GM12873 (cell line): Measurements from ENCODE around the gene SND1.

Source experiments
- CTCF ChIP-seq: IDR thresholded peaks from 2 replicates; pipeline ENCODE4 v1.5.1; 2012; ENCODE audit warnings: low read depth, mild to moderate bottlenecking, moderate library complexity, low read length, control low read depth; ENCODE audit not compliant: insufficient read depth; ENCODE audit errors: missing control alignments

SND1 gene

DNA sequence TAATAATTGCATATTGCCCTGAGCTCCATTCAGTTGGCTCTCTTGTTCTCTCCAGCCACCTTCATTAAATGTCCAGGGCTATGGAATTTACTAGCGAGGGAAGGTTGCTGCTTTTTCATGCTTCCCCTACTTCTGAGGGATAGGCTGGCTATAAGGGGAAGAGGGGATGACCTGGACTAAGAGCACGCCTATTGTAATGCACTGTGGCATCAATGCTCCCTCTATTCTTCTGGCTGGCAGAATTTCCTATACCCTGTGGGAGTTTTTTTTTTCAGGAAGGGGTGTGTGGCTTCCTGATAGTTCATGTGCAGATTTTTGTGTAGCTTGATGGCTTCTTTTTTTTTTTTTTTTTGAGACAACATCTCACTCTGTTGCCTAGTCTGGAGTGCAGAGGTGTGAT, 155.8 kb downstream of the SND1 start:
- no peak for TF ChIP-seq CTCF

GRCh38 chr7:127809261-127809702, 157.3 kb downstream of the SND1 start:
- no peak for TF ChIP-seq CTCF

GRCh38 chr7:127810113-127810512, 158.1 kb downstream of the SND1 start:
- TF ChIP-seq CTCF: no peak

DNA sequence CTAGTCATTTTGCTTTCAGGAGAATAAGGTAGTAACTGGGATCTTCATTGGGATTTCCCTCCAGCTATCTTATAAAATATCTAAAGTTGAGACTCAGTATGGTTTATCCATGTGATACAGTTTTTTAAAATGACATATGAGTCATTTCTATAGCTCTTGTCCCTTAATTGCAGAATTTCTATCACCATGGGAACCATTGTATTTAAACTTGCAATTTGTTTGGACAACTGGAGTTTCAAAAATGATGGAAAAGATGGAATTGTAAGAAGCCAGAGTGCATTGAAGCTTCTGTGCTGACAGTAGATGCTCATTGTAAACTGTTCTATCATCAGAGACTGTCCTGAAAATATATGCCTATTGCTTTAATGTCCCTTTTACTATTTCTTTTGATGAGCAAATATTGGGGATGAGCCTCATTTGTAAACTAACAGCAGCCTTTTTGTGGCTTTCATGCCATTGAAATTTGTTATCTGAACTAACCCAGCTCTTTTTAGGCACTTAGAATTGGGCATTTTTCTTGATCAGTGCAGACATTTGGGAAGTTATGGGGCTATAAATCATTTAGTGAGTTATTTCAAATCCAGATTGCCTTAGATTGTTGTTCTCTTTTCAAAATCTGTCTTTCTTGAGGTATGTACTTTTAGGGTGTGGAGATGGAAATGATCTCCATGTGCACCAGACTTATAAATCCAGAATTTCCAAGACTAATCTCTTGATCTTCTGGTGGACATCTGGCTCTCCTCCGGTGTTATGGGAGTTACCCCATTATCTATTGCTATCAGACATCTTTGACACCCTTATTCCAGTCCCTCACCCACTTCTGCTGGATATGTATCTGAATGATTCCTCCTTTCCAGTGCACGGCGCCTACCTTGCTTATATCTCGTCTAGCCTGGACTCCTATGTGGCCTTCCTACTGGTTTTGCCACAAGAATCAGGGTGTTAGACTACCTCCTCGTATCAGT, 159.0 kb downstream of the SND1 start:
- no peak for TF ChIP-seq CTCF

DNA sequence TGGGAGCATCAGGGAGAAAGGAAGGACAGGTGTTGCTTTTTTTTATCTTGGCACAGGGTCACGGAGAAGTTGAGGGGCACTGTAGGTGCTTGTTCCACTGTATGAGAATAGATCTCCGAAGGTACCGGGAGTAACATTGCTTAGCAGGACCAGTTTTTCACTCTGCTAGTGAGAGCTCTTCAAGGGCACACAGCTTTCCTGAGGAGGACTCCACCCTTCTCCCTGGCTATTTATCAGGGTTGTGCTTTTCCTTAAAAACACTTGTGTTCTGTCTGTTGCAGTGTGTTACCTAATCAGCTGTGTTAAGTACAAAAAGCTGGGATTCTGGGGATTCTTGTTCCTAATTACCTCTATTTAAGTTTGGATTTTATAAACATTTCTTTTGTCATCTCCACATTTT, 160.5 kb downstream of the SND1 start:
- no peak for TF ChIP-seq CTCF

DNA sequence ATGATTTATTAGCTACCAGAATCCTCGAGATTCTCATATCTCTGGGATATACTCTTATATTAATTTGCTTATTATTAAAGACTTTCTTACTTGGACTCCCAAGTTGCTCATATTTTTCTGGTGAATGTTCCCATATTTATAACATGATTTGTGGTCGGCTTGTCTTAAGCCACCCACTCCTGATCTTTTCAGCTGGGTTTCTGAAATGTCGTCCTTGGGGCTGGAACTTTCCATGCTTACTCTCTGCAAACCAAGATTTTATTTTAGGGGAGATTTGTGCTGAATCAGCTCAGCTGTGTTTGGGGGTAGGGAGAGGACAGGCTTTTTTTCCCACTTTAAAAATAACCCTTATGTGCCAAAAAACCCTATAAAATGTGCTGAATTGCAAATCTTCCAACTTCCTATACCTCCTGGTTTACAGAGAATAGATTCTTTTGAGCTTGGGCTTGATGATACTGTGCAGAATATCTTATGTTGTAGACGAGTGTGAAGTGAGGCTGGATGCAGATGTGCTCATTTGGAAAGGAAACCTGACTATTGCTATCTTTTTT, 162.1 kb downstream of the SND1 start:
- TF ChIP-seq CTCF: no peak

DNA sequence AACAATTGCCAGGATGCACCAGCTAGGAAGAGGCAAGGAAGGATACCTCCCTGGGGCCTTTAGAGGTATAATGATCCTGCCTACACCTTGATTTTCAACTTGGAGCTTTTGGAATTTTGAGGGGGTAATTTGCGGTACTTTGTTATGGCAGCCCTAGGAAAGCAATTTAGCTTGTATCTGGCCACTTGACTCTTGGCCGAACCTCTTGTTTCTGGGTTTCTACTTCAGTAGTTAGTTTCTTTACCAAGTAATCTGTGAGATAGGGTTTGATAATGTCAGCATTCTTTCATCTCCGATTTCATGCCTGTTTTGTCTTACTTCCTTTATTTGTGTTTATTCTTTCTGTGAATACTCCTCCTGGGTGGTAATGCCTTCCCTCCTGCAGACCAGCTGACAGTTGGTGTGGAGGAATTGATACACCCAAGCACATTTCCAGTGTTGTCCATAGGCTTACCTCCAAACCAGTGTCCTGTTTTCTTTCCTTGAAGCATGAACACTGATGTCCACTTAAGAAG, 163.7 kb downstream of the SND1 start:
- TF ChIP-seq CTCF: no peak
